Stimulated activated CD4-positive, alpha-beta T cell treated with anti-CD3 and anti-CD28 coated beads, Interleukin-4, amount 100 ng/mL, for 48 hours (primary cell): Measurements from ENCODE around the gene SLC35F6.
"Not testable (repeated sequence)": the region's sequence is repeated elsewhere in the genome, so short reads cannot be mapped to it uniquely, and the experiment has no call there.

Experiments used
- DNase-seq, 2 donors: peaks; one replicate each; pipeline ENCODE4 v3.0.0-alpha.2; 2020; ENCODE audit warnings: low read depth in 2 of 2

Gene SLC35F6

GRCh38 chr2:26730549-26731344 is 33.3 kb upstream of the SLC35F6 start:
- DNase-seq = no peak

GRCh38 chr2:26731714-26732113 is 32.4 kb upstream of the SLC35F6 start:
- DNase-seq = no peak

- no peak for DNase-seq
These were observed 31.6 kb upstream of the SLC35F6 start for GRCh38 chr2:26732446-26732845.

- DNase-seq = no peak
These were observed 30.7 kb upstream of the SLC35F6 start for GRCh38 chr2:26733413-26733812.

- no peak for DNase-seq
These were observed 29.0 kb upstream of the SLC35F6 start for GRCh38 chr2:26735097-26735496.

GRCh38 chr2:26735883-26736588 is 28.0 kb upstream of the SLC35F6 start:
- no peak for DNase-seq

GRCh38 chr2:26737221-26737620 is 26.9 kb upstream of the SLC35F6 start:
- no peak for DNase-seq

GRCh38 chr2:26738481-26738880 is 25.6 kb upstream of the SLC35F6 start:
- no peak for DNase-seq

GRCh38 chr2:26739514-26739913 is 24.6 kb upstream of the SLC35F6 start:
- no peak for DNase-seq

GRCh38 chr2:26740346-26740745 is 23.7 kb upstream of the SLC35F6 start:
- DNase-seq = no peak

GRCh38 chr2:26740890-26741302 is 23.2 kb upstream of the SLC35F6 start:
- no peak for DNase-seq

- no peak for DNase-seq
These were observed 21.9 kb upstream of the SLC35F6 start for GRCh38 chr2:26742048-26742770.

- no peak for DNase-seq
These were observed 20.2 kb upstream of the SLC35F6 start for GRCh38 chr2:26743852-26744251.

GRCh38 chr2:26744953-26745352 is 19.1 kb upstream of the SLC35F6 start:
- no peak for DNase-seq

- DNase-seq = peak; percentile 71 to 80
These were observed 18.3 kb upstream of the SLC35F6 start for GRCh38 chr2:26745609-26746327.

- DNase-seq = no peak
These were observed 17.1 kb upstream of the SLC35F6 start for GRCh38 chr2:26746934-26747333.

- DNase-seq = not testable (repeated sequence)
These were observed 14.2 kb upstream of the SLC35F6 start for GRCh38 chr2:26749787-26750420.

GRCh38 chr2:26750467-26750866 is 13.6 kb upstream of the SLC35F6 start:
- DNase-seq = not testable (repeated sequence)

GRCh38 chr2:26752656-26753055 is 11.4 kb upstream of the SLC35F6 start:
- no peak for DNase-seq

GRCh38 chr2:26754539-26754938 is 9.5 kb upstream of the SLC35F6 start:
- DNase-seq = no peak

GRCh38 chr2:26754972-26755670 is 9.0 kb upstream of the SLC35F6 start:
- no peak for DNase-seq
